ENCODE data around the gene DISP2. TPM values are rescaled to one million over a fixed set of nuclear protein-coding genes. Genes with fewer than 3 reads are reported as not detected.

Gene DISP2
- total and polyA plus RNA-seq, 2 of the 8 experiments (the other 6 are each of a cell fraction or from before 2014, with no cell fraction given), result 0.45 to 1.2 TPM

GRCh38 chr15:40381818-40382529 is 24.0 kb downstream of the DISP2 start:
- H3K79me2 ChIP-seq (ENCODE audit: control insufficient read depth in 1 of 2, insufficient read depth in 2 of 2, low read length in 2 of 2), result peaks cover 0 to 24% of the 10 kb centered on the region in 2 experiments; a peak in 3 of 4 replicates
- peak overlapping the region; percentile 23 for H4K91ac ChIP-seq (replicated peaks; ENCODE audit: insufficient read length, low read length)
- H2BK15ac ChIP-seq (ENCODE audit: low read length), result 0 out of 2 replicates have a peak overlapping the region, but pooled peaks have one; percentile 33
- ChIA-PET CTCF (ENCODE audit: partially characterized antibody) (interaction anchor here (0.8 to 5.1 kb wide), 7 partner anchors 10 to 71 kb away, joined by 3 to 49 read pairs (median 3); no protein-coding TSS in a partner anchor), POLR2A (ENCODE audit: partially characterized antibody) (interaction anchor here (0.8 to 4.0 kb wide), 25 partner anchors 9 to 124 kb away, joined by 3 to 24 read pairs (median 3); partner anchors contain the start of genes BAHD1 and IVD)
- H2AK5ac ChIP-seq (ENCODE audit: low read depth, low read length), result no peak overlapping the region
- H3K27me3 ChIP-seq (replicated peaks in 1 of 4; ENCODE audit: control insufficient read depth in 3 of 4, extremely low read depth in 1 of 4, insufficient read depth in 3 of 4, low read length in 3 of 4), result no peaks in the 10 kb centered on the region
- 82% methylated on average over 11 of the region's 11 CpGs; no CpG with 5 or more reads in 1 of the 2 experiments for WGBS, 2 experiments (ENCODE audit: extremely low coverage in 1 of 2, insufficient coverage in 1 of 2, insufficient read length in 1 of 2, insufficient replicate concordance in 2 of 2, low coverage in 1 of 2, low lambda C conversion rate in 2 of 2, missing lambda C conversion rate in 1 of 2)
- peaks cover 10% of the 10 kb centered on the region for H3K79me1 ChIP-seq (ENCODE audit: low read depth, low read length)
- H4K8ac ChIP-seq (ENCODE audit: extremely low read depth, insufficient read depth, low read length), result no peak overlapping the region
- peak overlapping the region; percentile 75 to 91; a peak in 3 of 4 replicates for H3K4me2 ChIP-seq (ENCODE audit: insufficient read depth in 1 of 2, low read depth in 2 of 2, low read length in 2 of 2)
- H3K23me2 ChIP-seq (ENCODE audit: low read depth, low read length), result peaks cover 6% of the 10 kb centered on the region; the same call in 1 of the 2 replicates
- peak overlapping the region; percentile 12; the same call in 1 of the 2 replicates for H2BK5ac ChIP-seq (ENCODE audit: low read depth, low read length)
- peak overlapping the region; percentile 98 for H2AFZ ChIP-seq (ENCODE audit: low read length)
- H3K14ac ChIP-seq (ENCODE audit: insufficient read length), result no peak overlapping the region
- peaks cover 2 to 8% (median 4%) of the 10 kb centered on the region in 4 experiments; a peak in 4 of 7 replicates for H3K4me1 ChIP-seq (replicated peaks in 1 of 4; ENCODE audit: control insufficient read depth in 3 of 4, insufficient read depth in 4 of 4, low read length in 3 of 4)
- peaks cover 0 to 2% of the 10 kb centered on the region in 2 experiments for H4K20me1 ChIP-seq (replicated peaks in 1 of 2; ENCODE audit: control insufficient read depth in 1 of 2, insufficient read depth in 2 of 2, low read length in 2 of 2)
- H2BK120ac ChIP-seq (replicated peaks; ENCODE audit: low read depth, low read length), result no peak overlapping the region
- no peak overlapping the region; the same call in 1 of the 2 replicates for H3K18ac ChIP-seq (ENCODE audit: extremely low read depth, low read length)
- peak overlapping the region; percentile 37 for H4K5ac ChIP-seq (ENCODE audit: insufficient read length, low read depth, low read length)
- TF ChIP-seq E2F6 (IDR thresholded peaks at IDR 0.05), result no peak
- no peak for TF ChIP-seq KDM1A (IDR thresholded peaks at IDR 0.05; ENCODE audit: borderline replicate concordance, low read length)
- TF ChIP-seq HDAC2 (IDR thresholded peaks at IDR 0.05; ENCODE audit: borderline replicate concordance in 1 of 2, low read depth in 2 of 2, low read length in 2 of 2), result no peak
- TF ChIP-seq RXRA (IDR thresholded peaks at IDR 0.05; ENCODE audit: insufficient read depth, low read depth, low read length), result no peak
- no peak for TF ChIP-seq SP2 (IDR thresholded peaks at IDR 0.05; ENCODE audit: low read length)
- TF ChIP-seq GABPA (IDR thresholded peaks at IDR 0.05; ENCODE audit: borderline replicate concordance, insufficient read depth, low read length), result no peak
- TF ChIP-seq TAF7 (optimal IDR thresholded peaks at IDR 0.05; ENCODE audit: borderline replicate concordance, low read depth, low read length), result no peak
- no peak for TF ChIP-seq ASH2L (IDR thresholded peaks at IDR 0.05; ENCODE audit: low read length)
- no peak for TF ChIP-seq SIRT6 (IDR thresholded peaks at IDR 0.05; ENCODE audit: low read length)
- peak overlapping the region; percentile 21; the same call in 1 of the 2 replicates for H3K27ac ChIP-seq (ENCODE audit: low read depth, low read length)
- no peak for FAIRE-seq
- peaks cover 9 to 21% (median 10%) of the 10 kb centered on the region in 4 experiments for H3K36me3 ChIP-seq (ENCODE audit: control insufficient read depth in 2 of 4, insufficient read depth in 4 of 4, low read length in 3 of 4)
- peak overlapping the region; percentile 71; the same call in 1 of the 2 replicates for H2BK12ac ChIP-seq (ENCODE audit: low read depth, low read length)
- peaks cover 0 to 2% of the 10 kb centered on the region in 2 experiments; a peak in 1 of 4 replicates for H3K9me3 ChIP-seq (ENCODE audit: insufficient read depth in 2 of 2, low read depth in 1 of 2, low read length in 1 of 2)
- no peak overlapping the region for H3K4ac ChIP-seq (replicated peaks; ENCODE audit: insufficient read length, low read depth, low read length)
- H3K23ac ChIP-seq (ENCODE audit: insufficient read length), result no peak overlapping the region
- H3K56ac ChIP-seq (replicated peaks; ENCODE audit: insufficient read length, low read depth, low read length), result no peak overlapping the region
- peak overlapping the region; percentile 10; the same call in 1 of the 2 replicates for H2BK20ac ChIP-seq (ENCODE audit: low read length)
- peak overlapping the region in 3 of 4 experiments; percentile 7 to 88 (median 14); a peak in 3 of 8 replicates for H3K4me3 ChIP-seq (ENCODE audit: extremely low read depth in 1 of 4, insufficient read depth in 2 of 4, low read depth in 3 of 4, low read length in 4 of 4)
- no peak for DNase-seq (ENCODE audit: low read depth in 1 of 2, low spot score in 2 of 2)
- peak overlapping the region in 2 of 4 experiments; percentile 0 to 32; a peak in 1 of 7 replicates for H3K9ac ChIP-seq (replicated peaks in 1 of 4; ENCODE audit: extremely low read depth in 1 of 4, low read depth in 3 of 4, low read length in 3 of 4)

Data from H1 (cell line).